Mesenchymal stem cell (in vitro differentiated cells and primary cell): ENCODE measurements around the gene FLT1.
A peak's percentile ranks its signal among the peaks of the same experiment; 100 is the strongest.

ENCODE experiments used
- DNase-seq: peaks from one replicate; pipeline ENCODE4 v3.0.0-alpha.2; 2013
- H2AFZ ChIP-seq: one replicate; pipeline ENCODE4 v1.6.1; 2013; ENCODE audit warnings: low read depth, mild to moderate bottlenecking, control low read depth, inconsistent platforms, low read length, moderate library complexity
- H2AK5ac ChIP-seq: 2 replicates; pipeline ENCODE4 v1.6.1; 2013; ENCODE audit warnings: low read length, moderate library complexity, mild to moderate bottlenecking, inconsistent platforms; ENCODE audit not compliant: severe bottlenecking
- H2BK120ac ChIP-seq: one replicate; pipeline ENCODE4 v1.6.1; 2013; ENCODE audit warnings: low read depth, mild to moderate bottlenecking, inconsistent platforms, low read length, moderate library complexity
- H2BK12ac ChIP-seq, 2 experiments: one replicate each; pipeline ENCODE4 v1.6.1; 2013; ENCODE audit warnings: inconsistent platforms in 2 of 2, low read length in 2 of 2, mild to moderate bottlenecking in 2 of 2, moderate library complexity in 2 of 2, control low read depth in 1 of 2
- H2BK15ac ChIP-seq: one replicate; pipeline ENCODE4 v1.6.1; 2013; ENCODE audit warnings: mild to moderate bottlenecking, low read depth, inconsistent platforms; ENCODE audit not compliant: poor library complexity, severe bottlenecking
- H2BK5ac ChIP-seq: 2 replicates; pipeline ENCODE4 v1.6.1; 2013; ENCODE audit warnings: low read depth, mild to moderate bottlenecking, low read length, control low read depth, inconsistent platforms; ENCODE audit not compliant: poor library complexity, severe bottlenecking
- H3K14ac ChIP-seq, 2 experiments: one replicate each; pipeline ENCODE4 v1.6.1; 2013; ENCODE audit warnings: inconsistent platforms in 2 of 2, low read length in 2 of 2, control low read depth in 1 of 2, mild to moderate bottlenecking in 1 of 2, moderate library complexity in 1 of 2
- H3K18ac ChIP-seq, 2 experiments: one replicate each; pipeline ENCODE4 v1.6.1; 2013; ENCODE audit warnings: inconsistent platforms in 2 of 2, low read length in 2 of 2, control low read depth in 1 of 2, low read depth in 1 of 2, mild to moderate bottlenecking in 1 of 2
- H3K23ac ChIP-seq, 2 experiments: one replicate each; pipeline ENCODE4 v1.6.1; 2013; ENCODE audit warnings: inconsistent platforms in 2 of 2, low read length in 2 of 2, mild to moderate bottlenecking in 2 of 2, moderate library complexity in 2 of 2, control low read depth in 1 of 2
- H3K27ac ChIP-seq: 2 replicates; pipeline ENCODE4 v1.5.1; 2013; ENCODE audit warnings: mild to moderate bottlenecking, moderate library complexity, low read length, control low read depth, inconsistent platforms; ENCODE audit not compliant: poor library complexity, severe bottlenecking
- H3K27me3 ChIP-seq, 2 experiments: 2 replicates each; pipeline versions ENCODE4 v1.6.1 to v1.7.0; 2013; ENCODE audit warnings: low read length in 2 of 2, mild to moderate bottlenecking in 2 of 2, moderate library complexity in 2 of 2, control low read depth in 1 of 2, inconsistent platforms in 1 of 2; ENCODE audit not compliant: control insufficient read depth in 1 of 2, insufficient read depth in 1 of 2
- H3K36me3 ChIP-seq, 2 experiments: 2 replicates each; pipeline versions ENCODE4 v1.6.1 to v1.7.0; 2013; ENCODE audit warnings: low read length in 2 of 2, control low read depth in 1 of 2, inconsistent platforms in 1 of 2, low read depth in 1 of 2, mild to moderate bottlenecking in 1 of 2; ENCODE audit not compliant: insufficient read depth in 2 of 2, control insufficient read depth in 1 of 2
- H3K4ac ChIP-seq, 2 experiments: one replicate each; pipeline ENCODE4 v1.6.1; 2013; ENCODE audit warnings: inconsistent platforms in 2 of 2, low read length in 2 of 2, mild to moderate bottlenecking in 2 of 2, moderate library complexity in 2 of 2, control low read depth in 1 of 2, low read depth in 1 of 2
- H3K4me1 ChIP-seq: 2 replicates; pipeline ENCODE4 v1.6.1; 2013; ENCODE audit warnings: low read depth, low read length, control low read depth; ENCODE audit not compliant: control insufficient read depth, insufficient read depth
- H3K4me2 ChIP-seq: 2 replicates; pipeline ENCODE4 v1.6.1; 2013; ENCODE audit warnings: low read length, mild to moderate bottlenecking, inconsistent platforms; ENCODE audit not compliant: poor library complexity, severe bottlenecking
- H3K4me3 ChIP-seq, 2 experiments: 2 replicates each; pipeline versions ENCODE4 v1.5.1 to v1.7.0; 2013; ENCODE audit warnings: low read length in 2 of 2, mild to moderate bottlenecking in 2 of 2, control low read depth in 1 of 2, low read depth in 1 of 2; ENCODE audit not compliant: insufficient read depth in 1 of 2
- H3K79me1 ChIP-seq: replicated peaks from 2 replicates; pipeline ENCODE4 v1.6.1; 2013; ENCODE audit warnings: mild to moderate bottlenecking, control low read depth, low read length, inconsistent platforms; ENCODE audit not compliant: poor library complexity, severe bottlenecking
- H3K9ac ChIP-seq: 2 replicates; pipeline ENCODE4 v1.7.0; 2013; ENCODE audit warnings: mild to moderate bottlenecking, low read length, moderate library complexity
- H3K9me3 ChIP-seq: 2 replicates; pipeline ENCODE4 v1.7.0; 2013; ENCODE audit warnings: mild to moderate bottlenecking, low read length; ENCODE audit not compliant: control insufficient read depth
- H4K8ac ChIP-seq: one replicate; pipeline ENCODE4 v1.6.1; 2013; ENCODE audit warnings: inconsistent platforms, mild to moderate bottlenecking, low read length, moderate library complexity
- H4K91ac ChIP-seq: one replicate; pipeline ENCODE4 v1.6.1; 2013; ENCODE audit warnings: mild to moderate bottlenecking, low read length, inconsistent platforms
- WGBS: methylation state at CpG from one replicate; pipeline ENCODE4 v1.1.7; 2013; ENCODE audit warnings: mixed read lengths; 5-methylcytosine and 5-hydroxymethylcytosine counted together

Gene FLT1

GRCh38 chr13:28406733-28407266 lies 88.1 kb downstream of the FLT1 start:
- Histone ChIP-seq H3K27ac (no peak overlapping the region), H2AFZ (peak overlapping the region; percentile 39), H3K9me3 (no peaks in the 10 kb centered on the region), H3K14ac (no peak overlapping the region), H3K18ac (peak overlapping the region in 1 of 2 experiments; percentile 18), H2BK15ac (no peak overlapping the region), H4K91ac (no peak overlapping the region), H3K4ac (no peak overlapping the region), H3K4me1 (no peaks in the 10 kb centered on the region), H3K9ac (no peak overlapping the region), H3K4me3 (no peak overlapping the region), H3K4me2 (no peak overlapping the region), H4K8ac (peak overlapping the region; percentile 19), H2BK5ac (no peak overlapping the region), H2BK120ac (no peak overlapping the region), H3K23ac (no peak overlapping the region), H3K36me3 (no peaks in the 10 kb centered on the region), H3K27me3 (peaks cover 0 to 4% of the 10 kb centered on the region in 2 experiments), H2BK12ac (no peak overlapping the region), H3K79me1 (no peaks in the 10 kb centered on the region), H2AK5ac (no peak overlapping the region)
- WGBS, result 80% methylated on average over 12 of the region's 13 CpGs
- no peak for DNase-seq

- Histone ChIP-seq H4K8ac (no peak overlapping the region), H2AK5ac (no peak overlapping the region), H2BK12ac (no peak overlapping the region), H2BK15ac (no peak overlapping the region), H3K4me2 (no peak overlapping the region), H3K23ac (no peak overlapping the region), H3K14ac (no peak overlapping the region), H3K9ac (no peak overlapping the region), H3K79me1 (no peaks in the 10 kb centered on the region), H3K18ac (peak overlapping the region in 1 of 2 experiments; percentile 45), H4K91ac (no peak overlapping the region), H3K4me3 (no peak overlapping the region), H2BK5ac (no peak overlapping the region), H3K27ac (no peak overlapping the region), H3K9me3 (no peaks in the 10 kb centered on the region), H3K27me3 (no peaks in the 10 kb centered on the region), H3K4me1 (no peaks in the 10 kb centered on the region), H3K36me3 (no peaks in the 10 kb centered on the region), H3K4ac (no peak overlapping the region), H2AFZ (no peak overlapping the region), H2BK120ac (no peak overlapping the region)
- 70% methylated on average over 3 of the region's 5 CpGs for WGBS
- DNase-seq, result no peak
Measured at GRCh38 chr13:28402057-28402381, 92.9 kb downstream of the FLT1 start.

GRCh38 chr13:28401303-28402056 lies 93.4 kb downstream of the FLT1 start:
- peak overlapping the region; percentile 21 for H3K9ac ChIP-seq
- H4K8ac ChIP-seq, result no peak overlapping the region
- H2BK15ac ChIP-seq, result no peak overlapping the region
- no peak overlapping the region for H2BK120ac ChIP-seq
- H3K23ac ChIP-seq, result no peak overlapping the region
- H2AFZ ChIP-seq, result no peak overlapping the region
- no peak overlapping the region for H3K27ac ChIP-seq
- no peak overlapping the region for H2BK5ac ChIP-seq
- H3K4me1 ChIP-seq, result no peaks in the 10 kb centered on the region
- H3K4me2 ChIP-seq, result no peak overlapping the region
- peak overlapping the region in 1 of 2 experiments; percentile 45 for H3K18ac ChIP-seq
- H2AK5ac ChIP-seq, result no peak overlapping the region
- no peaks in the 10 kb centered on the region for H3K79me1 ChIP-seq
- H3K27me3 ChIP-seq, result no peaks in the 10 kb centered on the region
- H2BK12ac ChIP-seq, result no peak overlapping the region
- no peaks in the 10 kb centered on the region for H3K36me3 ChIP-seq
- no peak overlapping the region for H3K14ac ChIP-seq
- H4K91ac ChIP-seq, result no peak overlapping the region
- no peaks in the 10 kb centered on the region for H3K9me3 ChIP-seq
- peak; percentile 86 for DNase-seq
- no peak overlapping the region for H3K4ac ChIP-seq
- 63% methylated on average over 5 of the region's 7 CpGs for whole genome bisulfite sequencing
- peak overlapping the region in 1 of 2 experiments; percentile 20 for H3K4me3 ChIP-seq

GRCh38 chr13:28396053-28396452 lies 98.9 kb downstream of the FLT1 start:
- H3K4me3 ChIP-seq, result no peak overlapping the region
- H3K27ac ChIP-seq, result no peak overlapping the region
- WGBS, result 92% methylated on average over 2 of the region's 2 CpGs

More at GRCh38 chr13:28396053-28396452, 98.9 kb downstream of the FLT1 start:
- H2AFZ ChIP-seq, result no peak overlapping the region
- no peaks in the 10 kb centered on the region for H3K36me3 ChIP-seq
- H4K8ac ChIP-seq, result no peak overlapping the region
- no peak overlapping the region for H2BK15ac ChIP-seq
- no peaks in the 10 kb centered on the region for H3K9me3 ChIP-seq
- H3K18ac ChIP-seq, result no peak overlapping the region
- no peak overlapping the region for H2BK120ac ChIP-seq
- no peaks in the 10 kb centered on the region for H3K4me1 ChIP-seq
- H3K4me2 ChIP-seq, result no peak overlapping the region
- no peak overlapping the region for H4K91ac ChIP-seq
- no peak overlapping the region for H3K4ac ChIP-seq
- H3K23ac ChIP-seq, result no peak overlapping the region
- no peak for DNase-seq
- no peak overlapping the region for H3K9ac ChIP-seq
- no peak overlapping the region for H2BK12ac ChIP-seq
- no peak overlapping the region for H3K14ac ChIP-seq
- H2BK5ac ChIP-seq, result no peak overlapping the region
- H2AK5ac ChIP-seq, result no peak overlapping the region
- H3K79me1 ChIP-seq, result no peaks in the 10 kb centered on the region
- peaks cover 0 to 6% of the 10 kb centered on the region in 2 experiments for H3K27me3 ChIP-seq
